ENCODE measurements around the gene CIT.

DNA sequence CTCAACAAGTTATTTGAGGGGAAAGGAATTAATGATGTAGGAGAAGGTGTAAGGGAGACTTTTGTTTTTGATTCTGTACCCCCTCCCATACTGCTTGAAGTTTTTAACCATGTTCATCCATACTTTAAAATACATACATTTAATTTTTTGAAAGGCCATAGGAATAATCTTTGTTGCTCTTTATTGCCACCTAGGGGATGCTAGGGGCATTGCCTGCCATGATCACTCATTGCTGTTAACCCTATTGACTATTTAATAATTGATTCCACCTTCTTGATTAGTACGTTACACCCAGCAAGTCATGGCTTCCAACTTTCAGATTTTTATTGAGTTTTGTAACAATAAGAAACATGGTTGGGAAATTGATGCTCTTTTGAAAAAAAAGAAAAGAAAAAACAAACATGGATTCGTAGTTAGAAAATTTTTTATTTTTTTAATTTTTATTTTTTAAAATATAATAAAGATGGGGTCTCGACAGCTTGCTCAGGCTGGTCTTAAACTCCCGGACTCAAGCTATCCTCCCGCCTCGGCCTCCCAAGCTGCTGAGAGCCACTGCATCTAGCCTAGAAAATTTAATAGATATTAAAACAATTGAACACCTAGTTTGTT lies 217.7 kb downstream of the CIT start:
- no peak for TF ChIP-seq POLR2A (IDR thresholded peaks at IDR 0.05)
- TF ChIP-seq CTCF (IDR thresholded peaks at IDR 0.05): peak; percentile 74 to 95 (median 92)
